ENCODE results near the gene RNU6-9.

GRCh38 chr19:901216-902092 lies 8.2 kb downstream of the RNU6-9 start:
- TF ChIP-seq CTCF (conservative IDR thresholded peaks at IDR 0.05) (no peak), EZH2 (IDR thresholded peaks at IDR 0.05; ENCODE audit: low read depth) (no peak)
